Stomach smooth muscle (tissue), 2 donors: Measurements from ENCODE around the gene KLHL7.

ENCODE experiments used
- H3K27ac ChIP-seq: one replicate; pipeline ENCODE4 v1.7.0; 2013; ENCODE audit warnings: mild to moderate bottlenecking, low read length, inconsistent platforms
- H3K27me3 ChIP-seq, 2 donors: one replicate each; pipeline ENCODE4 v1.7.0; 2013; ENCODE audit warnings: low read length in 2 of 2; ENCODE audit not compliant: insufficient read depth in 2 of 2, control insufficient read depth in 1 of 2
- H3K36me3 ChIP-seq, 2 donors: one replicate each; pipeline ENCODE4 v1.7.0; 2013; ENCODE audit warnings: low read length in 2 of 2; ENCODE audit not compliant: control insufficient read depth in 2 of 2, insufficient read depth in 2 of 2
- H3K4me1 ChIP-seq: one replicate; pipeline ENCODE4 v1.7.0; 2013; ENCODE audit warnings: low read length; ENCODE audit not compliant: control insufficient read depth, insufficient read depth
- H3K4me3 ChIP-seq, 2 donors: one replicate each; pipeline ENCODE4 v1.7.0; 2013; ENCODE audit warnings: low read length in 2 of 2
- H3K9ac ChIP-seq, 2 donors: one replicate each; pipeline ENCODE4 v1.7.0; 2013; ENCODE audit warnings: low read length in 2 of 2, mild to moderate bottlenecking in 1 of 2
- H3K9me3 ChIP-seq, 2 donors: one replicate each; pipeline ENCODE4 v1.7.0; 2013; ENCODE audit warnings: low read length in 2 of 2; ENCODE audit not compliant: control insufficient read depth in 2 of 2
- donor health status: healthy.
- donor health status: Pancreatic carcinoma.

KLHL7 gene

GRCh38 chr7:23133797-23134196, 28.2 kb downstream of the KLHL7 start:
- Histone ChIP-seq H3K4me1 (no peaks in the 10 kb centered on the region), H3K9ac (no peak overlapping the region), H3K4me3 (no peak overlapping the region), H3K9me3 (no peaks in the 10 kb centered on the region), H3K27me3 (no peaks in the 10 kb centered on the region), H3K36me3 (peaks cover 5 to 7% of the 10 kb centered on the region in 2 donors), H3K27ac (no peak overlapping the region)

- Histone ChIP-seq H3K9ac (no peak overlapping the region), H3K4me3 (no peak overlapping the region), H3K27me3 (no peaks in the 10 kb centered on the region), H3K27ac (no peak overlapping the region), H3K36me3 (peaks cover under 1 to 3% of the 10 kb centered on the region in 2 donors), H3K9me3 (no peaks in the 10 kb centered on the region), H3K4me1 (no peaks in the 10 kb centered on the region)
Measured at GRCh38 chr7:23135755-23136154, 30.2 kb downstream of the KLHL7 start.

DNA sequence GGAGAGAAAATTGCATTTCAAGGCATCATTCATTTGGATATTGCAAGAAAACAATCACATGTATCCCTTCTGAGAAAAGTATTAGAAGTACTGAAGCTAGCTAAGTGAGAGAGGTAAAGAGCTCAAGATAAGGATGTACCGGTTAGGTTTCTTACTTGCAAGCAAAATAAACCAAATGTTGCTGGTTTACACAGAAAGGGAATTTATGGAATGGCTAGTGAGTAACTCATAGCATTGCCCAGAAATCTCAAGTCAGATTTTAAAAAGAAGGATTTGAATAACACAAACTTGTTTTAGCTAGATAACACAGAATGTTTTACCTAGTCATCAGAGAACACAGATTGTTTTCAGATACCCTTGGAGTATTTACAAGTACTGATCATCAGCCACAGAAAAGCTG, 30.6 kb downstream of the KLHL7 start:
- Histone ChIP-seq H3K9ac (no peak overlapping the region), H3K4me3 (no peak overlapping the region), H3K9me3 (no peaks in the 10 kb centered on the region), H3K36me3 (peaks cover 3 to 5% of the 10 kb centered on the region in 2 donors), H3K27ac (no peak overlapping the region), H3K4me1 (no peaks in the 10 kb centered on the region), H3K27me3 (no peaks in the 10 kb centered on the region)

GRCh38 chr7:23157679-23158078, 52.1 kb downstream of the KLHL7 start:
- Histone ChIP-seq H3K9ac (no peak overlapping the region), H3K27me3 (no peaks in the 10 kb centered on the region), H3K4me3 (no peak overlapping the region), H3K9me3 (no peaks in the 10 kb centered on the region), H3K4me1 (no peaks in the 10 kb centered on the region), H3K36me3 (peaks cover 9 to 10% of the 10 kb centered on the region in 2 donors), H3K27ac (no peak overlapping the region)

DNA sequence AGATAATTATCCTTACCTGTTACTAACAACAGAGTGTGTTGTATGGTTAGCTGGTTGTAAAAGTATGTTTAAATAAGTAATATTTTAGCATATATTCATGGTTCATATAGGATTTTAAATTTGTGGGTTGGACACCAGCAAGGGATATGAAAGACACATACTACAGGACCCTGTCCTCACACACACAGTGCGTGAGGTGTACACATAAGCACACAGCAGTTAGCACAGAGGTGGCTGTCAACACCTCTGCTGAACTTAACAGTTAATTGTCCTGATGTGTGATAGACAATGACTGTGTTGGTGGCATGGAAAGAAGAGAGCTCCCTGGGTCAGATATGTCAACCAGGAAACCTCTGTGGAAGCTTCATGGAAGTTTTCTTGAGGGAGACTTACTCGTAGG, 53.0 kb downstream of the KLHL7 start:
- H3K27me3 ChIP-seq, result no peaks in the 10 kb centered on the region
- peaks cover 5 to 10% of the 10 kb centered on the region in 2 donors for H3K36me3 ChIP-seq
- H3K9me3 ChIP-seq, result no peaks in the 10 kb centered on the region
- no peak overlapping the region for H3K4me3 ChIP-seq
- H3K27ac ChIP-seq, result no peak overlapping the region
- no peaks in the 10 kb centered on the region for H3K4me1 ChIP-seq
- H3K9ac ChIP-seq, result no peak overlapping the region

GRCh38 chr7:23161482-23161881, 55.9 kb downstream of the KLHL7 start:
- Histone ChIP-seq H3K9ac (no peak overlapping the region), H3K9me3 (no peaks in the 10 kb centered on the region), H3K36me3 (peaks cover 3 to 7% of the 10 kb centered on the region in 2 donors), H3K27ac (no peak overlapping the region), H3K4me1 (no peaks in the 10 kb centered on the region), H3K27me3 (no peaks in the 10 kb centered on the region), H3K4me3 (no peak overlapping the region)

DNA sequence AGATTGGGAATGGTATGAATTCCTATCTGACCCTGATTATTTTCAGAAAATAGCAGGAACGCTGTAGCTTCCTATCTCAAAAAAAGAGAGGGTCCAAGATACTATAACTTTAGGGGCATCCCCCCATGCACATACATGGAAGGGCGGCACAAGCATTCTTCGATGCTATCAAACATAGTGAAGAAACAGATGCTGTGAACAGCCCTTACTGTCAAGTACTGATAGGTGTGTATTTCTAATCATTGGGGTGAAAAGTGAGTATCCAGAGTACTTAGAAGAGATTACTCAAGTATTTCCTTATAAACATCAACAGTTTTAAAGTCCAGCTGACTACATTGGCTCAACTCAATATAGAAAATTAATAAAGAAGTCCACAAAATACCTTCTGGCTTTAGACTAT, 59.3 kb downstream of the KLHL7 start:
- Histone ChIP-seq H3K9ac (no peak overlapping the region), H3K27ac (no peak overlapping the region), H3K4me1 (no peaks in the 10 kb centered on the region), H3K9me3 (no peaks in the 10 kb centered on the region), H3K27me3 (no peaks in the 10 kb centered on the region), H3K4me3 (no peak overlapping the region), H3K36me3 (peaks cover 0 to 5% of the 10 kb centered on the region in 2 donors)

DNA sequence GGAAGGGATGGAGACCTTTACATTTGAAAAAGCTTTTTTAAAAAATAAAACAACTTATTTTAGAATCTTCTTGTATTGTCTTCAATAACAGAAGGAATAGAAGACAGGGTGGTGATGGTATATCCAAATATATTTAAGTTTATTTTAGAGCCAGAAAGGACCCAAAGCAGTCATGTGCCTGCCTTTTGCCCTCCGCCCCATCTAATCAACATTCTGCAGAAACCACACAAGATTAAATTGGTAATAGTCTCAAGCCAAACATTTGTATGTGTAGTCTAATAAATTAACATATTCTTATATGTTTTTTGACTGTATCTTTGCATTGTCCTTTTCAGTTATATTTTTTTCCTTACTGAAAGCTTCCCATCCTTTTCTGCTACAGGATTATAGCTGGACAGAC, 59.7 kb downstream of the KLHL7 start:
- no peak overlapping the region for H3K27ac ChIP-seq
- no peak overlapping the region for H3K9ac ChIP-seq
- no peak overlapping the region for H3K4me3 ChIP-seq
- H3K4me1 ChIP-seq, result no peaks in the 10 kb centered on the region
- H3K9me3 ChIP-seq, result no peaks in the 10 kb centered on the region
- H3K27me3 ChIP-seq, result no peaks in the 10 kb centered on the region
- peaks cover 0 to 5% of the 10 kb centered on the region in 2 donors for H3K36me3 ChIP-seq

DNA sequence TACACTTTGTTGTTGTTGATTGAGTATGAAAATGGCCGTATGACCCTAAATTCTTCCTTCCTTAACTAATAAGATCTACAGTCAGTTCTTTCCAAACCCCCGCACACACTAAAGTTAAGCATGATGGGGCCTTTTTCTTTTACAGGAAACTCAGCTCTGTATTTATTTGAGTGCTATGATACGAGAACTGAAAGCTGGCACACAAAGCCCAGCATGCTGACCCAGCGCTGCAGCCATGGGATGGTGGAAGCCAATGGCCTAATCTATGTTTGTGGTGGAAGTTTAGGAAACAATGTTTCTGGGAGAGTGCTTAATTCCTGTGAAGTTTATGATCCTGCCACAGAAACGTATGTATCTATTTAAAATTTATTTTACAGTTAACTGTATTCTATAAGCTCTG, 62.1 kb downstream of the KLHL7 start:
- Histone ChIP-seq H3K36me3 (peaks cover 3 to 7% of the 10 kb centered on the region in 2 donors), H3K9me3 (no peaks in the 10 kb centered on the region), H3K27me3 (no peaks in the 10 kb centered on the region), H3K4me1 (no peaks in the 10 kb centered on the region), H3K27ac (no peak overlapping the region), H3K4me3 (no peak overlapping the region), H3K9ac (no peak overlapping the region)

GRCh38 chr7:23168111-23168885, 62.7 kb downstream of the KLHL7 start:
- H3K36me3 ChIP-seq, result peaks cover 4 to 7% of the 10 kb centered on the region in 2 donors
- H3K4me3 ChIP-seq, result no peak overlapping the region
- no peaks in the 10 kb centered on the region for H3K9me3 ChIP-seq
- no peak overlapping the region for H3K9ac ChIP-seq
- no peaks in the 10 kb centered on the region for H3K27me3 ChIP-seq
- H3K4me1 ChIP-seq, result no peaks in the 10 kb centered on the region
- no peak overlapping the region for H3K27ac ChIP-seq

DNA sequence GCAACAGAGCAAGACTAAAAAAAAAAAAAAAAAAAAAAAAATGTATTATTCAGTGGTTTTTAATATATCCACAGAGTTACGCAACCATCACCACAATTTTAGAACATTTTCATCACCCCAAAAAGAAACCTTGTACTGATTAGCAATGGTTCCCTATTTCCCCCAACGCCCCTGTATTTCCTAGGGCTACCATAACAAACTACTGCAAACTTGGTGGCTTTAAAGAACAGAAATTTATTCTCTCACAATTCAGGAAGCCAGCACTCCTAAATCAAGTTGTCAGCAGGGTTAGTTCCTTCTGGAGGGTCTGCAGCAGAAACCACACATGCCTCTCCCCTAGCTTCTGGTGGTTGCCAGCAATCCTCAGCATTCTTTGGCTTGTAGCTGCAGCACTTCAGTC, 70.4 kb downstream of the KLHL7 start:
- H3K27me3 ChIP-seq, result no peaks in the 10 kb centered on the region
- H3K36me3 ChIP-seq, result peaks cover 2 to 4% of the 10 kb centered on the region in 2 donors

More for the DNA sequence above, 70.4 kb downstream of the KLHL7 start:
- Histone ChIP-seq H3K4me1 (no peaks in the 10 kb centered on the region), H3K9me3 (no peaks in the 10 kb centered on the region), H3K4me3 (no peak overlapping the region), H3K9ac (no peak overlapping the region), H3K27ac (no peak overlapping the region)
